SK-N-SH (cell line): ENCODE measurements around the gene SPRR2A.

Source experiments
- CHD2 ChIP-seq: fragments of 150-350 bp; IDR thresholded peaks from 2 replicates; pipeline ENCODE4 v1.6.1; 2018; ENCODE audit warnings: low read length; ENCODE audit not compliant: partially characterized antibody
- EZH2phosphoT487 ChIP-seq: fragments of 200-600 bp; sonication (generic); IDR thresholded peaks from 2 replicates; pipeline ENCODE4 v1.6.1; 2017; ENCODE audit warnings: low read depth, mixed run types, mild to moderate bottlenecking, antibody characterized with exemption, moderate library complexity, borderline replicate concordance
- JUND ChIP-seq: IDR thresholded peaks from 2 replicates; pipeline ENCODE4 v1.4.0; 2012
- MXI1 ChIP-seq: IDR thresholded peaks from 2 replicates; pipeline ENCODE4 v1.6.1; 2012; ENCODE audit warnings: mild to moderate bottlenecking, low read depth, low read length, improper control_type of control experiment
- RAD21 ChIP-seq: IDR thresholded peaks from 2 replicates; pipeline ENCODE4 v1.6.1; 2012; ENCODE audit warnings: mild to moderate bottlenecking, low read length
- REST ChIP-seq: IDR thresholded peaks from 2 replicates; pipeline ENCODE4 v1.6.1; 2012; ENCODE audit warnings: mild to moderate bottlenecking, low read depth, low read length, moderate library complexity
- RFX5 ChIP-seq: IDR thresholded peaks from 2 replicates; pipeline ENCODE4 v1.6.1; 2012; ENCODE audit warnings: mild to moderate bottlenecking, improper control_type of control experiment, low read length
- ZBTB33 ChIP-seq: IDR thresholded peaks from 2 replicates; pipeline ENCODE4 v1.4.0; 2012; ENCODE audit warnings: low read depth, borderline replicate concordance
- TF ChIP-seq, protein P1 (sequence below): fragments of 200-600 bp; sonication (generic); IDR thresholded peaks from 2 replicates; pipeline ENCODE4 v1.6.1; 2017; ENCODE audit warnings: antibody characterized with exemption, mild to moderate bottlenecking, moderate library complexity
- TF ChIP-seq, protein P2 (sequence below): fragments of 150-350 bp; IDR thresholded peaks from 2 replicates; pipeline ENCODE4 v1.6.1; 2017; ENCODE audit warnings: antibody characterized with exemption, low read length, low read depth, borderline replicate concordance

DNA sequence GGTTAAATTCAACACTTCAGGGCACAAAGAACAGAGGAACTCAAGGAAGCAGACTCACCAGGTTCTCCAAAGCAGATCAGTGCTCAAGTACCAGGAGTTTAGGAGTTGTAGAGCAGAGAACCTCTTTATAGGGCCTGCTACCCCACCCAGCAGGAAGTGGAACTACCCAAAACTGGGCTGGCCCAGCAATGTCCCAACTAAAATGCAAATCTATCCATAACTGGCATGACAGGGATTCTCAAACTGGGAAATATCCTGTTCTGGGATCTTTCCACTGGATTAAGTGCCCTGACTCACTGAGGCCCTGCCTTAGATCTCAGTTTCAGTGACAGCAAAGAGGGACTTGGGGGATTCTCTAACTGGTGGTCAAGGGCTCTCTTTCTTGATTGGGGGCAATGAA lies 37.1 kb upstream of the SPRR2A start, which contains the start of gene SPRR2E:
- TF ChIP-seq JUND: no peak
- no peak for TF ChIP-seq REST
- no peak for TF ChIP-seq CHD2
- no peak for TF ChIP-seq RFX5
- TF ChIP-seq, protein P1, sequence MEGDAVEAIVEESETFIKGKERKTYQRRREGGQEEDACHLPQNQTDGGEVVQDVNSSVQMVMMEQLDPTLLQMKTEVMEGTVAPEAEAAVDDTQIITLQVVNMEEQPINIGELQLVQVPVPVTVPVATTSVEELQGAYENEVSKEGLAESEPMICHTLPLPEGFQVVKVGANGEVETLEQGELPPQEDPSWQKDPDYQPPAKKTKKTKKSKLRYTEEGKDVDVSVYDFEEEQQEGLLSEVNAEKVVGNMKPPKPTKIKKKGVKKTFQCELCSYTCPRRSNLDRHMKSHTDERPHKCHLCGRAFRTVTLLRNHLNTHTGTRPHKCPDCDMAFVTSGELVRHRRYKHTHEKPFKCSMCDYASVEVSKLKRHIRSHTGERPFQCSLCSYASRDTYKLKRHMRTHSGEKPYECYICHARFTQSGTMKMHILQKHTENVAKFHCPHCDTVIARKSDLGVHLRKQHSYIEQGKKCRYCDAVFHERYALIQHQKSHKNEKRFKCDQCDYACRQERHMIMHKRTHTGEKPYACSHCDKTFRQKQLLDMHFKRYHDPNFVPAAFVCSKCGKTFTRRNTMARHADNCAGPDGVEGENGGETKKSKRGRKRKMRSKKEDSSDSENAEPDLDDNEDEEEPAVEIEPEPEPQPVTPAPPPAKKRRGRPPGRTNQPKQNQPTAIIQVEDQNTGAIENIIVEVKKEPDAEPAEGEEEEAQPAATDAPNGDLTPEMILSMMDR: no peak
- TF ChIP-seq RAD21: no peak
- no peak for TF ChIP-seq EZH2phosphoT487
- TF ChIP-seq ZBTB33: no peak
- TF ChIP-seq MXI1: no peak
- TF ChIP-seq, protein P2, sequence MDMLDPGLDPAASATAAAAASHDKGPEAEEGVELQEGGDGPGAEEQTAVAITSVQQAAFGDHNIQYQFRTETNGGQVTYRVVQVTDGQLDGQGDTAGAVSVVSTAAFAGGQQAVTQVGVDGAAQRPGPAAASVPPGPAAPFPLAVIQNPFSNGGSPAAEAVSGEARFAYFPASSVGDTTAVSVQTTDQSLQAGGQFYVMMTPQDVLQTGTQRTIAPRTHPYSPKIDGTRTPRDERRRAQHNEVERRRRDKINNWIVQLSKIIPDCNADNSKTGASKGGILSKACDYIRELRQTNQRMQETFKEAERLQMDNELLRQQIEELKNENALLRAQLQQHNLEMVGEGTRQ: no peak
